MM.1S (cell line): ENCODE results near the gene KBTBD2.
A peak's percentile ranks its signal among the peaks of the same experiment; 100 is the strongest.

ENCODE experiments used
- DNase-seq: peaks from one replicate; pipeline ENCODE4 v3.0.0-alpha.2; 2015
- H2AFZ ChIP-seq: fragments of 300-600 bp; sonication (generic); 2 replicates; pipeline ENCODE4 v1.6.0; 2016; ENCODE audit warnings: antibody characterized with exemption, low read length
- H3F3A ChIP-seq: fragments of 300-600 bp; sonication (generic); 2 replicates; pipeline ENCODE4 v1.6.1; 2016; ENCODE audit warnings: mild to moderate bottlenecking, antibody characterized with exemption, low read length, moderate library complexity, mixed read lengths; ENCODE audit not compliant: insufficient read depth
- H3K27ac ChIP-seq: fragments of 300-600 bp; sonication (generic); 2 replicates; pipeline ENCODE4 v1.5.1; 2016; ENCODE audit warnings: mild to moderate bottlenecking, low read length
- H3K27me3 ChIP-seq: fragments of 300-600 bp; sonication (generic); replicated peaks from 2 replicates; pipeline ENCODE4 v1.6.0; 2016; ENCODE audit warnings: low read length; ENCODE audit not compliant: insufficient read depth
- H3K36me3 ChIP-seq: fragments of 300-600 bp; sonication (generic); replicated peaks from 2 replicates; pipeline ENCODE4 v1.6.1; 2016; ENCODE audit warnings: mild to moderate bottlenecking, low read length, mixed read lengths; ENCODE audit not compliant: insufficient read depth
- H3K4me1 ChIP-seq: fragments of 300-600 bp; sonication (generic); 2 replicates; pipeline ENCODE4 v1.6.1; 2016; ENCODE audit warnings: low read length, mixed read lengths
- H3K4me2 ChIP-seq: fragments of 300-600 bp; sonication (generic); 2 replicates; pipeline ENCODE4 v1.6.0; 2016; ENCODE audit warnings: low read depth, low read length
- H3K4me3 ChIP-seq: fragments of 300-600 bp; sonication (generic); 2 replicates; pipeline ENCODE4 v1.5.1; 2016; ENCODE audit warnings: low read length, mixed read lengths
- H3K79me2 ChIP-seq: fragments of 300-600 bp; sonication (generic); 2 replicates; pipeline ENCODE4 v1.6.1; 2016; ENCODE audit warnings: mixed run types, low read length, mixed read lengths
- H3K9ac ChIP-seq: fragments of 300-600 bp; sonication (generic); 2 replicates; pipeline ENCODE4 v1.6.1; 2016; ENCODE audit warnings: low read length, mixed read lengths
- H3K9me2 ChIP-seq: fragments of 300-600 bp; sonication (generic); replicated peaks from 2 replicates; pipeline ENCODE4 v1.6.1; 2016; ENCODE audit warnings: mild to moderate bottlenecking, low read length, mixed read lengths; ENCODE audit not compliant: insufficient read depth
- H3K9me3 ChIP-seq: fragments of 300-600 bp; sonication (generic); replicated peaks from 2 replicates; pipeline ENCODE4 v1.6.1; 2016; ENCODE audit warnings: mild to moderate bottlenecking, low read length, mixed read lengths; ENCODE audit not compliant: insufficient read depth
- H4K20me1 ChIP-seq: fragments of 300-600 bp; sonication (generic); 2 replicates; pipeline ENCODE4 v1.6.1; 2016; ENCODE audit warnings: mild to moderate bottlenecking, low read length, moderate library complexity, mixed read lengths; ENCODE audit not compliant: insufficient read depth
- CTCF ChIP-seq: fragments of 300-600 bp; sonication (generic); IDR thresholded peaks from 2 replicates; pipeline ENCODE4 v1.5.1; 2016; ENCODE audit warnings: antibody characterized with exemption, low read length, mixed read lengths
- EZH2 ChIP-seq: fragments of 300-600 bp; sonication (generic); optimal IDR thresholded peaks from 2 replicates; pipeline ENCODE3; 2017; ENCODE audit warnings: low read depth, mild to moderate bottlenecking, antibody characterized with exemption, low read length, mixed read lengths
- EZH2phosphoT487 ChIP-seq: fragments of 300-600 bp; sonication (generic); IDR thresholded peaks from 2 replicates; pipeline ENCODE4 v1.6.1; 2018; ENCODE audit warnings: antibody characterized with exemption, low read length

The KBTBD2 gene

GRCh38 chr7:32891800-32892520 is 400 bp upstream of the KBTBD2 start:
- Histone ChIP-seq H3K9ac (peak overlapping the region; percentile 83), H3K4me3 (peak overlapping the region; percentile 66), H3K9me2 (no peaks in the 10 kb centered on the region), H3K79me2 (peaks cover 40% of the 10 kb centered on the region), H3K27me3 (no peaks in the 10 kb centered on the region), H3K9me3 (no peaks in the 10 kb centered on the region), H4K20me1 (peaks cover 9% of the 10 kb centered on the region), H3K36me3 (no peaks in the 10 kb centered on the region), H2AFZ (peak overlapping the region; percentile 77), H3F3A (peaks cover 28% of the 10 kb centered on the region), H3K4me2 (peak overlapping the region; percentile 88), H3K27ac (peak overlapping the region; percentile 90), H3K4me1 (peaks cover 16% of the 10 kb centered on the region)
- DNase-seq: peak; percentile 97
- TF ChIP-seq CTCF: no peak
- no peak for TF ChIP-seq EZH2phosphoT487
- TF ChIP-seq EZH2: no peak

DNA sequence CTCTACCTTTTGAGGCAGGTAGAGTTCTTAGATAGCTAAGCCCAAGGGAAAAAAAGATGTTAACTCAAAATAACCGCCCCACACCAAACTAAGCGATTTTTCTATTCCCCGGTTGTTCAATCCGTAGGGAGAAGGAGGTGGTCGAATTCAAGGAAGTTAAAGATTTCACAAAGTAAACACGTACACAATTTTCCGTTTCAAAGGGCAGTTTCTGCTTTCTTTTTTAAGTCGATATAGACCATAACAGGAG is 842 bp downstream of the KBTBD2 start:
- Histone ChIP-seq H3K9ac (peak overlapping the region; percentile 97), H4K20me1 (peaks cover 17% of the 10 kb centered on the region), H3K9me2 (no peaks in the 10 kb centered on the region), H3K36me3 (no peaks in the 10 kb centered on the region), H3K27ac (peak overlapping the region; percentile 98), H3K4me1 (peaks cover 16% of the 10 kb centered on the region), H3K4me2 (peak overlapping the region; percentile 85), H3F3A (peaks cover 28% of the 10 kb centered on the region), H2AFZ (peak overlapping the region; percentile 24; the same call in 1 of the 2 replicates), H3K9me3 (no peaks in the 10 kb centered on the region), H3K79me2 (peaks cover 52% of the 10 kb centered on the region), H3K4me3 (peak overlapping the region; percentile 85), H3K27me3 (no peaks in the 10 kb centered on the region)
- no peak for TF ChIP-seq EZH2phosphoT487
- no peak for TF ChIP-seq EZH2
- TF ChIP-seq CTCF: no peak
- DNase-seq: no peak

- Histone ChIP-seq H3K9ac (peak overlapping the region; percentile 97), H3K79me2 (peaks cover 57% of the 10 kb centered on the region), H3F3A (peaks cover 28% of the 10 kb centered on the region), H3K4me3 (peak overlapping the region; percentile 85), H3K27ac (peak overlapping the region; percentile 98), H3K4me2 (peak overlapping the region; percentile 85), H3K9me3 (no peaks in the 10 kb centered on the region), H2AFZ (peak overlapping the region; percentile 24; the same call in 1 of the 2 replicates), H3K36me3 (no peaks in the 10 kb centered on the region), H3K9me2 (no peaks in the 10 kb centered on the region), H3K27me3 (no peaks in the 10 kb centered on the region), H3K4me1 (peaks cover 16% of the 10 kb centered on the region), H4K20me1 (peaks cover 17% of the 10 kb centered on the region)
- TF ChIP-seq CTCF: no peak
- TF ChIP-seq EZH2: no peak
- DNase-seq: peak; percentile 85
These were observed 1.4 kb downstream of the KBTBD2 start for GRCh38 chr7:32890010-32890792.
